Measurements from ENCODE around the gene MAP7D3. TPM values are rescaled to one million over a fixed set of nuclear protein-coding genes. Genes with fewer than 3 reads are reported as not detected.
A peak's percentile ranks its signal among the peaks of the same experiment; 100 is the strongest.

Gene MAP7D3
- total and polyA plus RNA-seq, 12 donors, result 5.9 to 14.9 (median 7.9) TPM

- Histone ChIP-seq H3K4me1 (replicated peaks in 1 of 2) (peaks cover 9 to 20% of the 10 kb centered on the region in 2 donors), H3K27me3 (no peaks in the 10 kb centered on the region), H3K9me3 (replicated peaks in 1 of 3) (no peaks in the 10 kb centered on the region), H3K36me3 (replicated peaks in 1 of 2) (no peaks in the 10 kb centered on the region), H3K27ac (no peak overlapping the region), H3K4me3 (no peak overlapping the region)
- 61 to 82% (median 74%) methylated on average over 4 of the region's 4 CpGs for WGBS, 4 donors
- DNase-seq, result no peak
- TF ChIP-seq POLR2A (IDR thresholded peaks at IDR 0.05) (no peak), CTCF (IDR thresholded peaks at IDR 0.05) (no peak)
- intact Hi-C loops (cut with DNase I), result no loop called here
Observed at GRCh38 chrX:136179133-136179532, 72.1 kb downstream of the MAP7D3 start.

GRCh38 chrX:136176399-136176825 is 74.8 kb downstream of the MAP7D3 start:
- Histone ChIP-seq H3K27me3 (no peaks in the 10 kb centered on the region), H3K4me1 (replicated peaks in 1 of 2) (peaks cover 9 to 14% of the 10 kb centered on the region in 2 donors), H3K9me3 (replicated peaks in 1 of 3) (no peaks in the 10 kb centered on the region), H3K36me3 (replicated peaks in 1 of 2) (no peaks in the 10 kb centered on the region), H3K27ac (peak overlapping the region in 4 of 5 donors; percentile 54 to 72 (median 64)), H3K4me3 (no peak overlapping the region)
- intact Hi-C loops (cut with DNase I), result no loop called here
- TF ChIP-seq CTCF (IDR thresholded peaks at IDR 0.05) (no peak), POLR2A (IDR thresholded peaks at IDR 0.05) (no peak)
- DNase-seq, result peak in 6 of 7 donors; percentile 40 to 67 (median 52)
- 19 to 29% (median 22%) methylated on average over 2 of the region's 2 CpGs for WGBS, 4 donors

GRCh38 chrX:136171420-136171819 is 79.8 kb downstream of the MAP7D3 start:
- 42 to 71% (median 53%) methylated on average over 1 of the region's 1 CpG for WGBS, 4 donors
- Histone ChIP-seq H3K36me3 (replicated peaks in 1 of 2) (no peaks in the 10 kb centered on the region), H3K4me1 (replicated peaks in 1 of 2) (peaks cover 12 to 30% of the 10 kb centered on the region in 2 donors), H3K4me3 (no peak overlapping the region), H3K27me3 (no peaks in the 10 kb centered on the region), H3K9me3 (replicated peaks in 1 of 3) (no peaks in the 10 kb centered on the region), H3K27ac (no peak overlapping the region)
- intact Hi-C loops (cut with DNase I), result no loop called here
- no peak for DNase-seq
- TF ChIP-seq POLR2A (IDR thresholded peaks at IDR 0.05), result no peak
- TF ChIP-seq CTCF (IDR thresholded peaks at IDR 0.05), result no peak

GRCh38 chrX:136170139-136170800 is 80.9 kb downstream of the MAP7D3 start:
- no peak overlapping the region for H3K4me3 ChIP-seq
- no peaks in the 10 kb centered on the region for H3K36me3 ChIP-seq (replicated peaks in 1 of 2)
- peak in 5 of 6 experiments; percentile 38 to 63 (median 42) for TF ChIP-seq CTCF (IDR thresholded peaks at IDR 0.05)
- TF ChIP-seq POLR2A (IDR thresholded peaks at IDR 0.05), result peak in 1 of 2 donors; percentile 5
- H3K4me1 ChIP-seq (replicated peaks in 1 of 2), result peaks cover 4 to 21% of the 10 kb centered on the region in 2 donors
- intact Hi-C loops (cut with DNase I), result no loop called here
- WGBS, 4 donors, result 39 to 59% (median 53%) methylated on average over 9 of the region's 9 CpGs
- DNase-seq, result peak; percentile 30 to 69 (median 62)
- no peaks in the 10 kb centered on the region for H3K9me3 ChIP-seq (replicated peaks in 1 of 3)
- peak overlapping the region in 4 of 5 donors; percentile 22 to 73 (median 60) for H3K27ac ChIP-seq
- no peaks in the 10 kb centered on the region for H3K27me3 ChIP-seq
